ENCODE data around the gene TEX51. TPM values are rescaled to one million over a fixed set of nuclear protein-coding genes. Genes with fewer than 3 reads are reported as not detected.

TEX51 gene
- polyA plus RNA-seq (2012; ENCODE audit: insufficient read depth, insufficient read length, low read depth) = not detected

- no peak within 1 kb of the TSS for H3K4me3 ChIP-seq (ENCODE audit: low read depth, low read length)
- no peak for DNase-seq
- no peaks in the 10 kb centered on the region for H3K36me3 ChIP-seq
- H3K9me3 ChIP-seq = no peaks in the 10 kb centered on the region
- no peaks in the 10 kb centered on the region for H3K4me1 ChIP-seq
- no peaks in the 10 kb centered on the region for H3K27me3 ChIP-seq
- TF ChIP-seq CTCF (IDR thresholded peaks at IDR 0.05; ENCODE audit: low read depth, low read length) = no peak
These were observed at the start of gene TEX51 for GRCh38 chr2:126898636-126899035. TEX51 (plus strand) TSS chr2:126898890; CDS start chr2:126898919, 29 bp downstream.

GRCh38 chr2:126849054-126849453, 49.6 kb upstream of the TEX51 start:
- H3K9me3 ChIP-seq = no peaks in the 10 kb centered on the region
- no peak overlapping the region for H3K4me3 ChIP-seq (ENCODE audit: low read depth, low read length)
- no peak for DNase-seq
- no peaks in the 10 kb centered on the region for H3K36me3 ChIP-seq
- no peak for TF ChIP-seq CTCF (IDR thresholded peaks at IDR 0.05; ENCODE audit: low read depth, low read length)
- H3K27me3 ChIP-seq = no peaks in the 10 kb centered on the region
- H3K4me1 ChIP-seq = no peaks in the 10 kb centered on the region

- H3K4me1 ChIP-seq = no peaks in the 10 kb centered on the region
- H3K36me3 ChIP-seq = no peaks in the 10 kb centered on the region
- no peaks in the 10 kb centered on the region for H3K27me3 ChIP-seq
- H3K9me3 ChIP-seq = no peaks in the 10 kb centered on the region
- no peak overlapping the region for H3K4me3 ChIP-seq (ENCODE audit: low read depth, low read length)
- no peak for DNase-seq
- TF ChIP-seq CTCF (IDR thresholded peaks at IDR 0.05; ENCODE audit: low read depth, low read length) = no peak
These were observed 49.2 kb upstream of the TEX51 start for GRCh38 chr2:126849486-126849885.

GRCh38 chr2:126849991-126850535, 48.6 kb upstream of the TEX51 start:
- no peak for TF ChIP-seq CTCF (IDR thresholded peaks at IDR 0.05; ENCODE audit: low read depth, low read length)
- H3K27me3 ChIP-seq = no peaks in the 10 kb centered on the region
- no peaks in the 10 kb centered on the region for H3K9me3 ChIP-seq
- H3K4me3 ChIP-seq (ENCODE audit: low read depth, low read length) = no peak overlapping the region
- DNase-seq = no peak
- H3K4me1 ChIP-seq = no peaks in the 10 kb centered on the region
- H3K36me3 ChIP-seq = no peaks in the 10 kb centered on the region

GRCh38 chr2:126850940-126851339, 47.8 kb upstream of the TEX51 start:
- no peak for DNase-seq
- no peak for TF ChIP-seq CTCF (IDR thresholded peaks at IDR 0.05; ENCODE audit: low read depth, low read length)
- no peak overlapping the region for H3K4me3 ChIP-seq (ENCODE audit: low read depth, low read length)
- H3K36me3 ChIP-seq = no peaks in the 10 kb centered on the region
- H3K27me3 ChIP-seq = no peaks in the 10 kb centered on the region
- no peaks in the 10 kb centered on the region for H3K4me1 ChIP-seq
- H3K9me3 ChIP-seq = no peaks in the 10 kb centered on the region

GRCh38 chr2:126851756-126852155, 46.9 kb upstream of the TEX51 start:
- H3K4me1 ChIP-seq = no peaks in the 10 kb centered on the region
- H3K4me3 ChIP-seq (ENCODE audit: low read depth, low read length) = no peak overlapping the region
- H3K36me3 ChIP-seq = no peaks in the 10 kb centered on the region
- no peak for TF ChIP-seq CTCF (IDR thresholded peaks at IDR 0.05; ENCODE audit: low read depth, low read length)
- no peak for DNase-seq
- H3K27me3 ChIP-seq = no peaks in the 10 kb centered on the region
- H3K9me3 ChIP-seq = no peaks in the 10 kb centered on the region

Measured in BE2C (cell line).